HCT116 (cell line): Measurements from ENCODE around the gene MYL6B. TPM values are rescaled to one million over a fixed set of nuclear protein-coding genes. Genes with fewer than 3 reads are reported as not detected.

Source experiments
- ATAC-seq: fragments of 200-7000 bp; cut with Tn5 transposase; 2 replicates; pipeline ENCODE4 v1.9.1; 2020; ENCODE audit warnings: mild to moderate bottlenecking, moderate library complexity
- BruUV-seq: library from RNA; stranded (reverse); fragments of 400-500 nt; replicated peaks from 2 replicates; lab custom pipeline; 2021; lab: Mats Ljungman, UMichigan
- CTCF ChIA-PET: fragments of 300-600 bp; sonication (Branson Sonifier 250); formaldehyde crosslinking; loops from one replicate; lab custom pipeline; 2021; ENCODE audit warnings: antibody characterized with exemption; lab: Charles Lee
- POLR2A ChIA-PET: fragments of 300-600, 350-600 bp; sonication (Branson Sonifier 250); formaldehyde crosslinking; loops from one replicate; lab custom pipeline; 2021; ENCODE audit warnings: antibody characterized with exemption; lab: Charles Lee
- RAD21 ChIA-PET, 2 experiments: fragments of 300-600 bp; sonication (Branson Sonifier 250); formaldehyde crosslinking; loops; one replicate each; lab custom pipeline; 2023; ENCODE audit warnings: low total read pairs in 2 of 2; ENCODE audit not compliant: uncharacterized antibody in 2 of 2, unreplicated experiment in 2 of 2, low non-redundant PET in 1 of 2; lab: Charles Lee
- DNase-seq: peaks from one replicate; pipeline ENCODE4 v3.0.0-alpha.2; 2010; ENCODE audit warnings: low read depth, low spot score
- H2AFZ ChIP-seq: fragments of 200-600 bp; shearing (Covaris generic), sonication (generic); 2 replicates; pipeline ENCODE4 v1.6.1; 2017; ENCODE audit warnings: low read depth, mixed run types, mixed read lengths, antibody characterized with exemption, low read length; ENCODE audit not compliant: poor library complexity, severe bottlenecking
- H3K27ac ChIP-seq: 2 replicates; pipeline ENCODE4 v1.5.1; 2012; ENCODE audit warnings: low read depth, low read length
- H3K27me3 ChIP-seq: fragments of 200-600 bp; sonication (generic); 2 replicates; pipeline ENCODE4 v1.6.1; 2016; ENCODE audit warnings: mixed run types, low read length, mixed read lengths; ENCODE audit not compliant: insufficient read depth
- H3K36me3 ChIP-seq, 2 experiments: fragments of 200-500 bp in 1 of 2; fragments of 200-600 bp in 1 of 2; sonication (Bioruptor generic) in 1 of 2; sonication (generic) in 1 of 2; 2 replicates each; pipeline versions ENCODE4 v1.5.1 to v1.6.1; 2014 to 2016; ENCODE audit warnings: low read length in 2 of 2, inconsistent platforms in 1 of 2, mixed read lengths in 1 of 2, mixed run types in 1 of 2; ENCODE audit not compliant: insufficient read depth in 2 of 2, control insufficient read depth in 1 of 2
- H3K4me1 ChIP-seq, 2 experiments: fragments of 200-600 bp in 1 of 2; sonication (generic) in 1 of 2; 2 replicates each; pipeline versions ENCODE4 v1.5.1 to v1.6.1; 2012 to 2017; ENCODE audit warnings: low read length in 2 of 2, inconsistent platforms in 1 of 2, mild to moderate bottlenecking in 1 of 2, mixed read lengths in 1 of 2, mixed run types in 1 of 2, moderate library complexity in 1 of 2; ENCODE audit not compliant: insufficient read depth in 2 of 2, control insufficient read depth in 1 of 2
- H3K4me2 ChIP-seq: fragments of 200-600 bp; sonication (generic); 2 replicates; pipeline ENCODE4 v1.6.1; 2017; ENCODE audit warnings: mixed run types, low read length, mixed read lengths
- H3K4me3 ChIP-seq, 2 experiments: fragments of 200-600 bp in 1 of 2; sonication (generic) in 1 of 2; replicated peaks in 1 of 2; 2 replicates each; pipeline ENCODE4 v1.5.1; 2011 to 2016; ENCODE audit warnings: low read length in 2 of 2, control low read depth in 1 of 2, low read depth in 1 of 2, mild to moderate bottlenecking in 1 of 2, mixed read lengths in 1 of 2, mixed run types in 1 of 2
- H3K79me2 ChIP-seq: fragments of 200-600 bp; sonication (generic); 2 replicates; pipeline ENCODE4 v1.6.1; 2017; ENCODE audit warnings: mild to moderate bottlenecking, mixed run types, low read length, moderate library complexity, mixed read lengths; ENCODE audit not compliant: insufficient read depth
- H3K9ac ChIP-seq: fragments of 200-600 bp; sonication (generic); 2 replicates; pipeline ENCODE4 v1.6.1; 2016; ENCODE audit warnings: low read length, mixed read lengths
- H3K9me2 ChIP-seq: fragments of 200-600 bp; sonication (generic), shearing (Covaris generic); 2 replicates; pipeline ENCODE4 v1.6.1; 2017; ENCODE audit warnings: mixed run types, mild to moderate bottlenecking, moderate library complexity; ENCODE audit not compliant: insufficient read depth
- H3K9me3 ChIP-seq, 2 experiments: fragments of 200-500 bp in 1 of 2; fragments of 200-600 bp in 1 of 2; sonication (Bioruptor generic) in 1 of 2; sonication (generic) in 1 of 2; 2 replicates each; pipeline ENCODE4 v1.6.1; 2014 to 2017; ENCODE audit warnings: low read length in 2 of 2, mixed read lengths in 2 of 2, inconsistent platforms in 1 of 2, low read depth in 1 of 2, mild to moderate bottlenecking in 1 of 2, mixed run types in 1 of 2, moderate library complexity in 1 of 2; ENCODE audit not compliant: control insufficient read depth in 1 of 2, insufficient read depth in 1 of 2
- H4K20me1 ChIP-seq: fragments of 200-600 bp; sonication (generic), shearing (Covaris generic); 2 replicates; pipeline ENCODE4 v1.6.1; 2017; ENCODE audit warnings: mixed run types, mild to moderate bottlenecking, moderate library complexity; ENCODE audit not compliant: insufficient read depth
- CTCF ChIP-seq, 3 experiments: fragments of 200-600 bp in 1 of 3; sonication (generic) in 1 of 3; IDR thresholded peaks in 2 of 3; conservative IDR thresholded peaks in 1 of 3; 2 replicates each; pipeline ENCODE4 v1.5.1; 2012 to 2017; ENCODE audit warnings: low read depth in 2 of 3, low read length in 2 of 3, antibody characterized with exemption in 1 of 3, borderline replicate concordance in 1 of 3, control low read depth in 1 of 3, mild to moderate bottlenecking in 1 of 3, mixed read lengths in 1 of 3, mixed run types in 1 of 3, moderate library complexity in 1 of 3; ENCODE audit not compliant: insufficient read depth in 1 of 3
- EGR1 ChIP-seq: IDR thresholded peaks from 2 replicates; pipeline ENCODE4 v1.6.1; 2012; ENCODE audit warnings: low read depth
- EZH2 ChIP-seq: fragments of 200-600 bp; sonication (generic); IDR thresholded peaks from 2 replicates; pipeline ENCODE4 v1.6.1; 2017; ENCODE audit warnings: antibody characterized with exemption, mixed run types
- MAX ChIP-seq: IDR thresholded peaks from 2 replicates; pipeline ENCODE4 v1.6.1; 2012
- RAD21 ChIP-seq: IDR thresholded peaks from 2 replicates; pipeline ENCODE4 v1.6.1; 2012; ENCODE audit warnings: low read depth, mild to moderate bottlenecking
- intact Hi-C: fragments of 100-400 bp; cut with micrococcal nuclease; formaldehyde crosslinking; loops from 2 replicates; pipeline ENCODE4 v1.10.0; 2022
- total RNA-seq: library from RNA; stranded (reverse); gene quantifications from one replicate; pipeline ENCODE4 v1.2.1, GENCODE V29; 2021; ENCODE audit not compliant: unreplicated experiment

MYL6B gene
- total RNA-seq, 1 experiment from 2014 or later: 94.3 TPM

GRCh38 chr12:56189918-56190694 is 37.7 kb downstream of the MYL6B start (continued):
- TF ChIP-seq CTCF (IDR thresholded peaks at IDR 0.05 in 2 of 3, conservative IDR thresholded peaks at IDR 0.05 in 1 of 3; ENCODE audit: borderline replicate concordance in 1 of 3, insufficient read depth in 1 of 3, low read depth in 2 of 3, low read length in 2 of 3): no peak
- no peak for TF ChIP-seq EZH2

GRCh38 chr12:56190695-56191155 is 38.3 kb downstream of the MYL6B start:
- ChIA-PET RAD21 (interaction anchor here (0.7 to 0.9 kb wide), 3 partner anchors 18 to 170 kb away, joined by 4 to 6 read pairs (median 6); no protein-coding TSS in a partner anchor), CTCF (interaction anchor here (0.6 to 3.3 kb wide), 6 partner anchors 16 to 273 kb away, joined by 3 to 24 read pairs (median 10); partner anchors contain the start of genes ANKRD52, ESYT1 and RNF41), POLR2A (interaction anchor here (0.7 to 2.7 kb wide), 6 partner anchors 9 to 1863 kb away, joined by 3 to 15 read pairs (median 4); partner anchors contain the start of genes RNF41 and ZC3H10)
- Histone ChIP-seq H3K9ac (peak overlapping the region; percentile 70), H3K9me2 (no peaks in the 10 kb centered on the region), H2AFZ (peak overlapping the region; percentile 86), H3K36me3 (peaks cover 4 to 10% of the 10 kb centered on the region in 2 experiments; a peak in 3 of 4 replicates), H3K4me2 (peak overlapping the region; percentile 84), H3K27ac (peak overlapping the region; percentile 84), H3K4me1 (peaks cover 17 to 27% of the 10 kb centered on the region in 2 experiments), H3K4me3 (peak overlapping the region; percentile 75 to 86), H4K20me1 (no peaks in the 10 kb centered on the region), H3K9me3 (no peaks in the 10 kb centered on the region), H3K27me3 (no peaks in the 10 kb centered on the region), H3K79me2 (peaks cover 31% of the 10 kb centered on the region)
- ATAC-seq (no peak), DNase-seq (no peak)
- no TSS peak for BruUV-seq
- intact Hi-C loops: loop anchor here (5.0 kb wide), 2 partner anchors 382 to 402 kb away; no protein-coding TSS in a partner anchor
- peak; percentile 69 for TF ChIP-seq MAX
- no peak for TF ChIP-seq RAD21
- TF ChIP-seq EGR1: no peak
